GM13977 (cell line): Measurements from ENCODE around the gene SLC35G3.
"Not testable (repeated sequence)": the region's sequence is repeated elsewhere in the genome, so short reads cannot be mapped to it uniquely, and the experiment has no call there.

Source experiments
- DNase-seq: peaks from one replicate; pipeline ENCODE4 v3.0.0; 2012; ENCODE audit warnings: low spot score
- in situ Hi-C: fragments of 300-500 bp; cut with MboI; formaldehyde crosslinking; loops from one replicate; pipeline ENCODE4 v1.12.0; 2022; ENCODE audit warnings: low sequenced_read_pairs, low pct_unique_long_range_greater_than_20kb, mixed read lengths, inconsistent platforms; ENCODE audit not compliant: unreplicated experiment
- TF ChIP-seq, protein P1 (sequence below): IDR thresholded peaks from 2 replicates; pipeline ENCODE4 v1.5.1; 2012; ENCODE audit warnings: mild to moderate bottlenecking, control low read depth; ENCODE audit not compliant: insufficient read depth; ENCODE audit errors: extremely low read depth, missing control alignments

SLC35G3 gene

DNA sequence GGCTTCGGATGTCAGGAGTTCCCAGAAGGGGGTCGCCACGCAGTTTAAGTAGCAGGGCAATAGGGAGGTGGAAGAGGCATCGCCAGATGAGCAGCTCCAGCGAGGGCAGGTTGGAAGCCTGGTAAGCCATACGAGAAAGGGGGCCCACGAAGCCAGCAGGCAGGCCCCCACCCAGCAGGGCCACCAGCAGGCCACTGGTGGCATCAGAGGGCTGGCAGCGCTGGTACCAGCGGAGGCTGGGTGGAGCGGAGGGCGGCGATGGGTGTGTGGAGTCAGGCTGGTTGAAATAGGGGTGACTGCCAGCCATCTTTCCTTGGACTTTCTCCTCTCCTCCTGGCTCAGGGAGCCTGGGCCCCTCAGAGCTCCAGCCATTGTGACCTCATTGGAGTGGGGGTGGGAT lies at the start of gene SLC35G3:
Gene SLC35G3 (minus strand): TSS at position 393 of the 400 bp plus-strand sequence. CDS start 86 bp downstream, at position 307.
- DNase-seq, in situ Hi-C loops: not testable (repeated sequence)

DNA sequence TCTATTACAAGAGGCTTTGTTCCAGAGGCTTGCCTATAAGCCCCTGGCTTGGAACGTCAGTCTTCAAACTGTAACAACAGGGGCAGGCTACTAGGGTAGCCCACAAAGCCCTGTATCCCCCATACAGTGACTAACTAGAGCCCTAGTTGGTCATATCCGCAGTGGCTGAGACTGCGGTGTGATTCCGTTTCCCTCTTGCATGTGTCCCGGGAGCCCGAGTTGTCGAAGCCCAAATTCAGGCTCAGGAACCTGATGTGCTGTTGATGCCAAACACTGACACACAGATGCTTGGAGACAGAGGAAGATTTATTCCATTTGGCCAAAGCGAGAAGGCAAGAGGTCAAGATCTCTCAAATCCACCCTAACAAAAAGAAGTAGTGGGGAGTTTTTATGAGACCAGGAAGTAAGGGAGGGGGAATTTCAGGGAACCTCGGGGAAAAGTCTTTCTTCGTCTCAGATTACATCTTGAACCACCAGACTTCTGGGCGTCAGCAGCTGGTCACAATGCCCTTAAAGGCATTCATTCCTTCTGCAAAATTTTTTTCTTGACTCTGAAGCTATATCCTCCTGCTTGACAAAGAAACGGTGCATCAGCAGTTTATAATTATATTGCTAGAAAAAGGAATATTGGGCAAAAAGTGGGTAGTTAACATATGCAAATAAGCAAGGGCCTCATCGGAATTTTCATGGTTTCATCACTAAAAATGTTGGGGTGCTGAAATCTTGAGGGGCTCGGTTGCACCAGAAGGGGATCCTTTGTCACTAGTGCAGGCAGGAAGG lies 49.6 kb upstream of the SLC35G3 start:
- DNase-seq = peak; percentile 41
- TF ChIP-seq, protein P1, sequence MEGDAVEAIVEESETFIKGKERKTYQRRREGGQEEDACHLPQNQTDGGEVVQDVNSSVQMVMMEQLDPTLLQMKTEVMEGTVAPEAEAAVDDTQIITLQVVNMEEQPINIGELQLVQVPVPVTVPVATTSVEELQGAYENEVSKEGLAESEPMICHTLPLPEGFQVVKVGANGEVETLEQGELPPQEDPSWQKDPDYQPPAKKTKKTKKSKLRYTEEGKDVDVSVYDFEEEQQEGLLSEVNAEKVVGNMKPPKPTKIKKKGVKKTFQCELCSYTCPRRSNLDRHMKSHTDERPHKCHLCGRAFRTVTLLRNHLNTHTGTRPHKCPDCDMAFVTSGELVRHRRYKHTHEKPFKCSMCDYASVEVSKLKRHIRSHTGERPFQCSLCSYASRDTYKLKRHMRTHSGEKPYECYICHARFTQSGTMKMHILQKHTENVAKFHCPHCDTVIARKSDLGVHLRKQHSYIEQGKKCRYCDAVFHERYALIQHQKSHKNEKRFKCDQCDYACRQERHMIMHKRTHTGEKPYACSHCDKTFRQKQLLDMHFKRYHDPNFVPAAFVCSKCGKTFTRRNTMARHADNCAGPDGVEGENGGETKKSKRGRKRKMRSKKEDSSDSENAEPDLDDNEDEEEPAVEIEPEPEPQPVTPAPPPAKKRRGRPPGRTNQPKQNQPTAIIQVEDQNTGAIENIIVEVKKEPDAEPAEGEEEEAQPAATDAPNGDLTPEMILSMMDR = no peak
- in situ Hi-C loops = no loop called here

DNA sequence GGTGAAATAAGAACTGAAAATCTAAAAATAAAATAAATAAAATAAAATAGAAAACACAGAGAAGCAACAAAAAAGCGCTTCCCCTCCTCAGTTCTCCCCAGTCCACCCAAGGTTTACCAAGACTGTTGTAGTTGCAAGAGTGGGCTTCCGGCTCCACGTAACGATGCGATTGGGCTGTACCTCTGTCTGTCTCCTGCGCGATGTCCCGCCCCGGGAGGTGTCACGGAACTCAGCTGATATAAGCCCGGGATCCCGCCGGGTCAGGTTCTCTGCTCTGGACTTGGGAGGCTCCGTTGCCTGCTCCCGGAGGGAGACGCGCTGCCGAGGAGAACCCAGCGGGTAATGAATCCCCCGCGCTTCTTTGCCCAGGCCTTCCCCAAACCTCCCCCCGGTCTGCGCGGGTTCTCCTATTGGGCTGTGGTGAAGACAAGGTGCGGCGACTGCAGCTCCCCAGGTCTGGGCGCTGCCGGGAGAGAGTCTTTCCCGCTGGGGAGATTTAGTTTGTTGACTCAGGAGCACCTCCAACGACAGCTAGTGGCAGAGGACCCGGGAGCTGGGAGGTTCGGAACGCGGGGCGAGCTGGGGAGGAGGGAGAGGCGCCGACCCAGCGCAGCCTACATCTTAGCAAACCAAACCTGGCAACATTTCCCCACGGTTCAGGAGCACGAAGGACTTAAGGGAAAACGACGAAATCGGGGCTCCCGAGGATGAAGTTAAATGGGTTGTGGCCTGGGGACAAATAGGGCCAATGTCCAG lies 48.8 kb upstream of the SLC35G3 start, which contains the start of gene SLFN5:
Gene SLFN5 (plus strand): TSS at position 268 of the 756 bp plus-strand sequence. CDS start 15,619 bp downstream, outside the sequence.
- in situ Hi-C loops = no loop called here
- peak; percentile 97 for DNase-seq
- TF ChIP-seq, protein P1 = no peak

GRCh38 chr17:35242158-35242804 lies 48.1 kb upstream of the SLC35G3 start:
- peak; percentile 87 for DNase-seq
- TF ChIP-seq, protein P1 = peak; percentile 31
- in situ Hi-C loops = no loop called here

DNA sequence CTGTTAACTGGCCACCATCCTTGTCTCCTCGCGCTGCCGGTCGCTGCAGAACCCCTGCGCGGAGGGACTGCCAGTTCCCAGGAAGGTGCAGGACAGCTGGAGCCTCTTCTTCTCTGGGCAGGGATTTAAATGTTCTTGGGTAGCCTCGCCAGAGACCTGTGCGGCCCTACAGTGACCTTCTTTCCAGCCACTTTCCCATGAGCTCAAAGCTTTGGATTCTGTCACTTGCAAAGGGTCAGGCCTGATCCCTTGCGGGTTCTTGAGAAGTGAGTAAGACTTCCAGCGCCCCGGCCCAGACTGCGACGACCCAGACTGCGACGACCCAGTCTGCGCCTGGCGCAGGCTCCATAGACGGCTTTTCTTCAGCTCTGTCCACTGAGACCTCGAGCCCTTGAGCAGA lies 47.3 kb upstream of the SLC35G3 start:
- DNase-seq = no peak
- TF ChIP-seq, protein P1 = no peak
- in situ Hi-C loops = no loop called here

- in situ Hi-C loops = no loop called here
- TF ChIP-seq, protein P1 = no peak
- no peak for DNase-seq
These were observed 46.7 kb upstream of the SLC35G3 start for GRCh38 chr17:35240861-35241260.
